ENCODE measurements around the gene TCAP.

TCAP gene

GRCh38 chr17:39676198-39676819, 11.2 kb downstream of the TCAP start:
- Histone ChIP-seq H3K27ac (no peak overlapping the region), H3K27me3 (peaks cover 20% of the 10 kb centered on the region), H3K9me3 (no peaks in the 10 kb centered on the region), H3K4me3 (ENCODE audit: low read depth in 1 of 2, low read length in 1 of 2) (no peak overlapping the region), H3K4me1 (ENCODE audit: control insufficient read depth in 1 of 2, insufficient read depth in 1 of 2, low read depth in 1 of 2, low read length in 1 of 2) (no peaks in the 10 kb centered on the region), H3K36me3 (no peaks in the 10 kb centered on the region)
- no peak for TF ChIP-seq CTCF (IDR thresholded peaks at IDR 0.05)

- Histone ChIP-seq H3K4me3 (ENCODE audit: low read depth in 1 of 2, low read length in 1 of 2) (no peak overlapping the region), H3K27ac (no peak overlapping the region), H3K9me3 (no peaks in the 10 kb centered on the region), H3K36me3 (no peaks in the 10 kb centered on the region), H3K27me3 (peaks cover 12% of the 10 kb centered on the region), H3K4me1 (ENCODE audit: control insufficient read depth in 1 of 2, insufficient read depth in 1 of 2, low read depth in 1 of 2, low read length in 1 of 2) (no peaks in the 10 kb centered on the region)
- TF ChIP-seq CTCF (IDR thresholded peaks at IDR 0.05), result no peak
Measured at GRCh38 chr17:39677072-39677471, 11.9 kb downstream of the TCAP start.

- no peak overlapping the region for H3K4me3 ChIP-seq (ENCODE audit: low read depth in 1 of 2, low read length in 1 of 2)
- peaks cover 6% of the 10 kb centered on the region for H3K27me3 ChIP-seq
- H3K36me3 ChIP-seq, result no peaks in the 10 kb centered on the region
- H3K4me1 ChIP-seq (ENCODE audit: control insufficient read depth in 1 of 2, insufficient read depth in 1 of 2, low read depth in 1 of 2, low read length in 1 of 2), result no peaks in the 10 kb centered on the region
- TF ChIP-seq CTCF (IDR thresholded peaks at IDR 0.05), result no peak
- H3K9me3 ChIP-seq, result no peaks in the 10 kb centered on the region
- H3K27ac ChIP-seq, result no peak overlapping the region
Measured at GRCh38 chr17:39677542-39678339, 12.6 kb downstream of the TCAP start.

GRCh38 chr17:39678340-39679116, 13.4 kb downstream of the TCAP start:
- Histone ChIP-seq H3K4me1 (ENCODE audit: control insufficient read depth in 1 of 2, insufficient read depth in 1 of 2, low read depth in 1 of 2, low read length in 1 of 2) (no peaks in the 10 kb centered on the region), H3K27me3 (no peaks in the 10 kb centered on the region), H3K4me3 (ENCODE audit: low read depth in 1 of 2, low read length in 1 of 2) (no peak overlapping the region), H3K9me3 (no peaks in the 10 kb centered on the region), H3K27ac (no peak overlapping the region), H3K36me3 (no peaks in the 10 kb centered on the region)
- no peak for TF ChIP-seq CTCF (IDR thresholded peaks at IDR 0.05)

GRCh38 chr17:39679521-39680192, 14.5 kb downstream of the TCAP start:
- Histone ChIP-seq H3K4me3 (ENCODE audit: low read depth in 1 of 2, low read length in 1 of 2) (no peak overlapping the region), H3K36me3 (no peaks in the 10 kb centered on the region), H3K27me3 (no peaks in the 10 kb centered on the region), H3K9me3 (no peaks in the 10 kb centered on the region), H3K4me1 (ENCODE audit: control insufficient read depth in 1 of 2, insufficient read depth in 1 of 2, low read depth in 1 of 2, low read length in 1 of 2) (no peaks in the 10 kb centered on the region), H3K27ac (no peak overlapping the region)
- TF ChIP-seq CTCF (IDR thresholded peaks at IDR 0.05), result no peak
